ENCODE measurements around the gene TFDP2. TPM values are rescaled to one million over a fixed set of nuclear protein-coding genes. Genes with fewer than 3 reads are reported as not detected.

TFDP2 gene
- total and polyA plus RNA-seq, 9 of the 15 experiments (the other 6 are each of a cell fraction or from before 2014, with no cell fraction given) = 95.6 to 179 (median 126) TPM

- peak; percentile 86 for TF ChIP-seq MEF2A (IDR thresholded peaks at IDR 0.05; ENCODE audit: control insufficient read depth, low read depth, low read length)
- TF ChIP-seq, protein P1, sequence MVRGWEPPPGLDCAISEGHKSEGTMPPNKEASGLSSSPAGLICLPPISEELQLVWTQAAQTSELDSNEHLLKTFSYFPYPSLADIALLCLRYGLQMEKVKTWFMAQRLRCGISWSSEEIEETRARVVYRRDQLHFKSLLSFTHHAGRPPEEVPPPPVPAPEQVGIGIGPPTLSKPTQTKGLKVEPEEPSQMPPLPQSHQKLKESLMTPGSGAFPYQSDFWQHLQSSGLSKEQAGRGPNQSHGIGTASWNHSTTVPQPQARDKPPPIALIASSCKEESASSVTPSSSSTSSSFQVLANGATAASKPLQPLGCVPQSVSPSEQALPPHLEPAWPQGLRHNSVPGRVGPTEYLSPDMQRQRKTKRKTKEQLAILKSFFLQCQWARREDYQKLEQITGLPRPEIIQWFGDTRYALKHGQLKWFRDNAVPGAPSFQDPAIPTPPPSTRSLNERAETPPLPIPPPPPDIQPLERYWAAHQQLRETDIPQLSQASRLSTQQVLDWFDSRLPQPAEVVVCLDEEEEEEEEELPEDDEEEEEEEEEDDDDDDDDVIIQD (CRISPR knock-in tag; IDR thresholded peaks at IDR 0.05) = no peak
- TF ChIP-seq, protein P2, sequence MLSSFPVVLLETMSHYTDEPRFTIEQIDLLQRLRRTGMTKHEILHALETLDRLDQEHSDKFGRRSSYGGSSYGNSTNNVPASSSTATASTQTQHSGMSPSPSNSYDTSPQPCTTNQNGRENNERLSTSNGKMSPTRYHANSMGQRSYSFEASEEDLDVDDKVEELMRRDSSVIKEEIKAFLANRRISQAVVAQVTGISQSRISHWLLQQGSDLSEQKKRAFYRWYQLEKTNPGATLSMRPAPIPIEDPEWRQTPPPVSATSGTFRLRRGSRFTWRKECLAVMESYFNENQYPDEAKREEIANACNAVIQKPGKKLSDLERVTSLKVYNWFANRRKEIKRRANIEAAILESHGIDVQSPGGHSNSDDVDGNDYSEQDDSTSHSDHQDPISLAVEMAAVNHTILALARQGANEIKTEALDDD (IDR thresholded peaks at IDR 0.05) = peak; percentile 96
- peak in 1 of 3 experiments; percentile 48; a peak in 1 of 6 replicates for TF ChIP-seq ZBTB11 (CRISPR knock-in tag; IDR thresholded peaks at IDR 0.05)
- peak; percentile 95 for TF ChIP-seq CTBP1 (IDR thresholded peaks at IDR 0.05; ENCODE audit: borderline replicate concordance)
- TF ChIP-seq, protein P3, sequence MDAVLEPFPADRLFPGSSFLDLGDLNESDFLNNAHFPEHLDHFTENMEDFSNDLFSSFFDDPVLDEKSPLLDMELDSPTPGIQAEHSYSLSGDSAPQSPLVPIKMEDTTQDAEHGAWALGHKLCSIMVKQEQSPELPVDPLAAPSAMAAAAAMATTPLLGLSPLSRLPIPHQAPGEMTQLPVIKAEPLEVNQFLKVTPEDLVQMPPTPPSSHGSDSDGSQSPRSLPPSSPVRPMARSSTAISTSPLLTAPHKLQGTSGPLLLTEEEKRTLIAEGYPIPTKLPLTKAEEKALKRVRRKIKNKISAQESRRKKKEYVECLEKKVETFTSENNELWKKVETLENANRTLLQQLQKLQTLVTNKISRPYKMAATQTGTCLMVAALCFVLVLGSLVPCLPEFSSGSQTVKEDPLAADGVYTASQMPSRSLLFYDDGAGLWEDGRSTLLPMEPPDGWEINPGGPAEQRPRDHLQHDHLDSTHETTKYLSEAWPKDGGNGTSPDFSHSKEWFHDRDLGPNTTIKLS (IDR thresholded peaks at IDR 0.05; ENCODE audit: borderline replicate concordance, low read depth) = 0 out of 2 replicates have a peak, but pooled peaks have one; percentile 55
- TF ChIP-seq RBM14 (IDR thresholded peaks at IDR 0.05; ENCODE audit: borderline replicate concordance, insufficient read depth, low read depth, low read length) = no peak
- TF ChIP-seq CBX1 (IDR thresholded peaks at IDR 0.05; ENCODE audit: low read depth) = no peak
- peak; percentile 85; the same call in 1 of the 2 replicates for TF ChIP-seq ZNF395 (CRISPR knock-in tag; IDR thresholded peaks at IDR 0.05)
- TF ChIP-seq MTA1 (IDR thresholded peaks at IDR 0.05; ENCODE audit: borderline replicate concordance) = peak; percentile 70
- TF ChIP-seq, protein P4, sequence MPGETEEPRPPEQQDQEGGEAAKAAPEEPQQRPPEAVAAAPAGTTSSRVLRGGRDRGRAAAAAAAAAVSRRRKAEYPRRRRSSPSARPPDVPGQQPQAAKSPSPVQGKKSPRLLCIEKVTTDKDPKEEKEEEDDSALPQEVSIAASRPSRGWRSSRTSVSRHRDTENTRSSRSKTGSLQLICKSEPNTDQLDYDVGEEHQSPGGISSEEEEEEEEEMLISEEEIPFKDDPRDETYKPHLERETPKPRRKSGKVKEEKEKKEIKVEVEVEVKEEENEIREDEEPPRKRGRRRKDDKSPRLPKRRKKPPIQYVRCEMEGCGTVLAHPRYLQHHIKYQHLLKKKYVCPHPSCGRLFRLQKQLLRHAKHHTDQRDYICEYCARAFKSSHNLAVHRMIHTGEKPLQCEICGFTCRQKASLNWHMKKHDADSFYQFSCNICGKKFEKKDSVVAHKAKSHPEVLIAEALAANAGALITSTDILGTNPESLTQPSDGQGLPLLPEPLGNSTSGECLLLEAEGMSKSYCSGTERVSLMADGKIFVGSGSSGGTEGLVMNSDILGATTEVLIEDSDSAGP (CRISPR knock-in tag; IDR thresholded peaks at IDR 0.05) = no peak
- TF ChIP-seq JUN (IDR thresholded peaks at IDR 0.05; ENCODE audit: borderline replicate concordance, low read depth, low read length) = peak; percentile 36; the same call in 1 of the 2 replicates
- no peak for TF ChIP-seq JUN (CRISPR knock-in tag; IDR thresholded peaks at IDR 0.05; ENCODE audit: borderline replicate concordance)
- TF ChIP-seq TCF3 (CRISPR knock-in tag; IDR thresholded peaks at IDR 0.05) = peak; percentile 91
- TF ChIP-seq BCOR (IDR thresholded peaks at IDR 0.05) = peak; percentile 61; the same call in 1 of the 2 replicates
These were observed 102.9 kb downstream of the TFDP2 start (continued) for GRCh38 chr3:142046320-142047020.

Measured in K562 (cell line).